HG03139 (cell line): Measurements from ENCODE around the gene CTRB1.

ENCODE experiments used
- ATAC-seq: cut with Tn5 transposase; IDR thresholded peaks from one replicate; pipeline ENCODE4 v1.9.1; 2021; ENCODE audit not compliant: unreplicated experiment

Gene CTRB1

DNA sequence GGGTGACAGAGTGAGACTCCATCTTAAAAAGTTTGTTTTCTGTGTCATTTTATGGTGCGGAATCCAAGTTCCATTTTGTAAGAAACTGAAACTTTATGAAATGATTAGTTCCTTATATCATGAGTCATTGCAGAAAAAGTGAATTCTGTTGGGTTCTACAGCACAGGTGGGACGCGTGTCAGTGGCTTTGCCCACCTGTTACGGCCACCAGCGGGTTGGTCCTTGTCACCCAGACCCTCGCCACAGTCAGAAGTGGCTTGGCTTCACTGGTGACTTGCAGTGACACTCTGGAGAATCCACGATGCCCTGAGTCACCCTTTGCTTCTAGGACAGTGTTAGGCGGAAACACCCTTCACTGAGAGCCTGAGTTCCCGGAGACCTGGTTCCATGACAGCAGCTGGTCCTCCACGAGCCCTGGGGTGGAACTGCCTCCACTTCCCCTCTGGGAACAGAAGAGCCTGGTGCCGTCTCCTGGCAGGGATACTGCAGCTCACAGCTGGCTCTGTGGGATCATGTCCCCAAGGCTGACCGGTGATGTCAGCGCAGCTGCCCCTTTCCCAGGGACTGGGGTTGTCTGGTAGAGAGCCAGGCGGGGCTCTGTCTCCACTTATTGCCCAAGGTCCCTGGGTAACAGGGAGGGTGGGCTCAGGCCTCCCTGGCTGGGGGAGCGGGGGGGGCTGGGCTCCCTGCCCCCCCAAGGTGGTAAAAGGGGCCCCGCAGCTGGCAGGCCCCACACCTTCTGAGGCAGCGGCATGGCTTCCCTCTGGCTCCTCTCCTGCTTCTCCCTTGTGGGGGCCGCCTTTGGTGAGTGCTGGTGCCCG is at the start of gene CTRB1:
Gene CTRB1 (plus strand): TSS at position 733 of the 821 bp plus-strand sequence. CDS start 20 bp downstream, at position 753.
- ATAC-seq = no peak

- ATAC-seq = no peak
These were observed 48.8 kb upstream of the CTRB1 start for GRCh38 chr16:75169899-75170405.

GRCh38 chr16:75172578-75172977 is 46.2 kb upstream of the CTRB1 start:
- no peak for ATAC-seq

DNA sequence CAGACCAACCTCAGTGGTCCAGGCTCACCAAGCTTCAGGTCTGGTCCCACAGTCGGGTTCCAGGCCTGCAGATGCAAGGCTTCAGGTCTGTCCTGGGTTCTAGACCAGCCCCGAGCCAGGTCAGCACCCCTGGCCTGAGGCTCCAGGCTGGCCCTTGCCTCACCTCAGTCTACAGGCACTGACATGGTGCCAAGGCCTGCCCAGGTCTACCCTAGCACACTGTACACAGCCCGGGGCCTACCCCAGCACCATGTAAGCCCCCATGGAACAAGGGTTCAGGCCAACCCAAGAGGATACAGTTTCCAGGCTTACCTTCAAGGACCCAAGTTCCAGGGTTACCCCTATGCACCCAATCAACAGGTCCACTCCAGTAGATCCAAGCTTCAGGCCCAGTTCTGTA is 43.7 kb upstream of the CTRB1 start:
- no peak for ATAC-seq

DNA sequence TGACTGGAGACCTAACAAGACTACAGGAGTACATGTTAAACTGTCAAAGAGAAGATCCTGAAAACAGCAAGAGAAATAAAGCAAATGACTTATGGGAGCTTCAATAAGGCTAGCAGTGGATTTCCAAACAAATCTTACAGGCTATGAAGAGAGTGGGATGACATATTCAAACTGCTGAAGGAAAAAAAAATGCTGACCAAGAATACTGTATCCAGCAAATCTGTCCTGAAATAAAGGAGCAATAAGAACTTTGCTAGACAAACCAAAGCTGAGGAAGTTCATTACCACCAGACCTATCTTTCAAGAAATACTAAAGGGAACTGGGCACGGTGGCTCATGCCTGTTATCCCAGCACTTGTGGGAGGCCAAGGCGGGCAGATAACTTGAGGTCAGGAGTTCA is 41.9 kb upstream of the CTRB1 start:
- ATAC-seq = no peak

- no peak for ATAC-seq
These were observed 39.6 kb upstream of the CTRB1 start for GRCh38 chr16:75179208-75179607.

DNA sequence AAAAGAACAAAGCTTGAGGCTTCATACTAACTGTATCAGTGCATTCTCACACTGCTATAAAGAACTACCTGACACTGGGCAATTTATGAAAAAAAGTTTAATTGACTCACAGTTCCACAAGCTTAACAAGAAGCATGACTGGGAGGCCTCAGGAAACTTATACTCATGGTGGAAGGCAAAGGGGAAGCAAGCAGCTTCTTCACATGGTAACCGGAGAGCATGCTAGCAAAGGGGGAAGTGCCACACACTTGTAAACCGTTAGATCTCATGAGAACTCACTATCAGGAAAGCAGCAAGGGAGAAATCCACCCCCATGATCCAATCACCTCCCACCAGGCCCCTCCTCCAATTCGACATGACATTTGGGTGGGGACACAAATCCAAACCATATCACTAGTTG is 37.2 kb upstream of the CTRB1 start:
- no peak for ATAC-seq

- ATAC-seq = no peak
These were observed 29.8 kb upstream of the CTRB1 start for GRCh38 chr16:75188832-75189477.

- no peak for ATAC-seq
These were observed 29.0 kb upstream of the CTRB1 start for GRCh38 chr16:75189638-75190245.

DNA sequence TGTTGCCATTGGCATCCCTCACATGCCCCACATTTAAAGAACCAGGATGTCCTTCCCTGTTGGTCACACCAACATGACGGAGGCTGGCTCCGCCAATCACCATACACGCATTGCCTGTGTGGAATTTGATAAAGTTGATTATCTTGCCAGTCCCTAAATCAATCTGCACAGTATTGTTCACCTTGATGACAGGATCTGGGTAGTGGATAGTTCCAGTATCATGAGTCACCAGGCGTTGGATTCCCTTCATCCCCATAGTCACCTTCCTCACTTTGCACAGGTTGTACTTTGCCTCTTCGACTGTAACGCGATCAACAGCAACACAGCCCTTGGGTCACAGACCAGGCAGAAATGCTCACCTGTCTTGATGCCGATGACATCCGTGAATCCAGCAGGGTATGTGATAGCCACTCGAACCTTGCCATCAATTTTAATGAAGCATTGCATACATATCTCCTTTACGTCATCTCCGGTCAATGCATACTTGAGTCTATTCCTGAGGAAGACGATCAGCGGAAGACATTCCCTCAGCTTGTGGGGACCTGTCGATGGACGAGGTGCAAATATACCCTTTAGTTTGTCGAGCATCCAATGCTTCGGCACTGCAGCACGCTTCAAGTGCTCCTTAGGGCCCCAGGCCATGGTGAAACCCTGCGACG is 26.1 kb upstream of the CTRB1 start:
- ATAC-seq = no peak

DNA sequence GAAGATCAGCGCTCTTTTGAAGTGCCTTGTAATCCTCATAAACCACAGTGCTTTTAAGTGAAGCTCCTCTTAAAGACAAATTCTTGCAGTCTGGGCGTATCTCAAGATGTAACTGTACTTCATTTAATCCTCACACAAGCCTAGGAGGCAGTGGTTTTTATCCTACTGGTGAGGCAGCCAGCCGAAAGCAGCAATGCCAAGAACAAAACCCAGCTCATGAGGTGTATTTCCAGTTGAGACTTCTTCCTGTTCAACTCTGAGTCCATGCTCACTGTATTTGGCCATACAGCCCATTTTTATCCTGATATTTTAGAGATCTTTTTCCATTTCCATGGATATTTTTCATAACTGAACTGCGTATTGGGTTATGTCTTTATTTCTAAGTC is 25.5 kb upstream of the CTRB1 start:
- ATAC-seq = no peak

GRCh38 chr16:75193730-75194444 is 24.9 kb upstream of the CTRB1 start:
- ATAC-seq = no peak

- ATAC-seq = no peak
These were observed 22.7 kb upstream of the CTRB1 start for GRCh38 chr16:75195811-75196790.

GRCh38 chr16:75196836-75197235 is 22.0 kb upstream of the CTRB1 start:
- no peak for ATAC-seq

GRCh38 chr16:75197522-75198134 is 21.2 kb upstream of the CTRB1 start:
- ATAC-seq = no peak

GRCh38 chr16:75198135-75198600 is 20.6 kb upstream of the CTRB1 start:
- ATAC-seq = no peak

DNA sequence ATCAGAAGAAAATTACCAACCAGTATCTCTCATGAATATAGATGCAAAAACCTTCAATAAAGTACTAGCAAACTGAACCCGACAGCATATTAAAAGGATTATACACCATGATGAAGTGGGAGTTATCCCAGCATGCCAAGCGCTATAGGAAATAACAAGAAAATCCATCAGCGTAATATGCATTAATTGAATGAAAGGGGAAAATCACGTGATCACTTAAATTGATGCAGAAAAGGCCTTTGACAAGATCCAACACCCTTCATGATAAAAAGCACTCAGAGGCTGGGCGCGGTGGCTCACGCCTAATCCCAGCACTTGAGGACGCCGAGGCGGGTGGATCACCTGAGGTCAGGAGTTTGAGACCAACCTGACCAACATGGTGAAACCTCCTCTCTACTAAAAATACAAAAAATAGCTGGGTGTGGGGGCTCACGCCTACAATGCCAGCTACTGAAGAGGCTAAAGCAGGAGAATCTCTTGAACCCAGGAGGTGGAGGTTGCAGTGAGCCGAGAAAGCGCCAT is 16.7 kb upstream of the CTRB1 start:
- no peak for ATAC-seq

GRCh38 chr16:75203096-75203495 is 15.7 kb upstream of the CTRB1 start:
- no peak for ATAC-seq
